DND-41 (cell line): Measurements from ENCODE around the gene OLA1.

ENCODE experiments used
- EZH2 ChIP-seq: IDR thresholded peaks from 3 replicates; pipeline ENCODE4 v1.6.1; 2012; ENCODE audit warnings: borderline replicate concordance, low read depth, mild to moderate bottlenecking, moderate library complexity, low read length, inconsistent platforms; ENCODE audit not compliant: severe bottlenecking
- TF ChIP-seq, protein P1 (sequence below): IDR thresholded peaks from 2 replicates; pipeline ENCODE4 v1.5.1; 2012; ENCODE audit warnings: borderline replicate concordance, low read length, moderate library complexity, mild to moderate bottlenecking; ENCODE audit not compliant: poor library complexity, severe bottlenecking; ENCODE audit errors: extremely low read depth

DNA sequence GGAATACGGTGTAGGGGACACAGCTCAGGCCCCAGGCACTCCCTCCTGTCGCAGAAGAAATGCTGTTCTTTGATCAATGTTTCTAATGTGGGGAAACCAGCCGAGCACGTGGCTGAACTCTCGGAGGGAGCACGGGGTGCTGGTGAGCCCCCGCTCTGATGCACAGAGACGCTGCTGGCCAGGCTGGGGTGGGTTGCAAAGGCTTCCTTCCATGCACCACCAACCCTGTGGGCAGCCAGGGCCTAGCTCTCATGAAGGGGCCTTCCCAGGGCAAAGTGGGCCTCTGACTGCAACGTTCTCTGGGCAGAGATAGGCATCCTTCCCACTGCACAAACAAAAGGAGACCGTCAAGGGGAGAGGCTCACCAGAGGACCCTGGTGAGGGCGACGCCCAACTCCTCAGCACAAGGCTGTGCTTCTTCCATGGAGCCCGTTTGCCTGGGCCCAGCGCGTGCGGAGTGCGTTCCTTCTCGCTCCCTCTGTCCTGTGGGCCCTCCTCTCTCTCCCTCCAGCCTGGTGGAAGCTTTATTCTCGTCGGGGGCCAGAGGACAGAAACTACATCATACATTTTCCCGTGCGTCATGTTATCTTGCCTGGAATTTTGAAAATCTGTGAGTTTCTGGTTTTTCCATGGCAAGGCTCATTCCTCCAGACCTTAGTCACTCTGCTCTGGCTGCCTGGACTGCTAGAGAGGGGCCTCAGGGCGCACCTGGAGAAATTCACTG lies 222.0 kb downstream of the OLA1 start:
- TF ChIP-seq, protein P1, sequence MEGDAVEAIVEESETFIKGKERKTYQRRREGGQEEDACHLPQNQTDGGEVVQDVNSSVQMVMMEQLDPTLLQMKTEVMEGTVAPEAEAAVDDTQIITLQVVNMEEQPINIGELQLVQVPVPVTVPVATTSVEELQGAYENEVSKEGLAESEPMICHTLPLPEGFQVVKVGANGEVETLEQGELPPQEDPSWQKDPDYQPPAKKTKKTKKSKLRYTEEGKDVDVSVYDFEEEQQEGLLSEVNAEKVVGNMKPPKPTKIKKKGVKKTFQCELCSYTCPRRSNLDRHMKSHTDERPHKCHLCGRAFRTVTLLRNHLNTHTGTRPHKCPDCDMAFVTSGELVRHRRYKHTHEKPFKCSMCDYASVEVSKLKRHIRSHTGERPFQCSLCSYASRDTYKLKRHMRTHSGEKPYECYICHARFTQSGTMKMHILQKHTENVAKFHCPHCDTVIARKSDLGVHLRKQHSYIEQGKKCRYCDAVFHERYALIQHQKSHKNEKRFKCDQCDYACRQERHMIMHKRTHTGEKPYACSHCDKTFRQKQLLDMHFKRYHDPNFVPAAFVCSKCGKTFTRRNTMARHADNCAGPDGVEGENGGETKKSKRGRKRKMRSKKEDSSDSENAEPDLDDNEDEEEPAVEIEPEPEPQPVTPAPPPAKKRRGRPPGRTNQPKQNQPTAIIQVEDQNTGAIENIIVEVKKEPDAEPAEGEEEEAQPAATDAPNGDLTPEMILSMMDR = no peak
- no peak for TF ChIP-seq EZH2
